ENCODE results near the gene NOTCH3.

The NOTCH3 gene

DNA sequence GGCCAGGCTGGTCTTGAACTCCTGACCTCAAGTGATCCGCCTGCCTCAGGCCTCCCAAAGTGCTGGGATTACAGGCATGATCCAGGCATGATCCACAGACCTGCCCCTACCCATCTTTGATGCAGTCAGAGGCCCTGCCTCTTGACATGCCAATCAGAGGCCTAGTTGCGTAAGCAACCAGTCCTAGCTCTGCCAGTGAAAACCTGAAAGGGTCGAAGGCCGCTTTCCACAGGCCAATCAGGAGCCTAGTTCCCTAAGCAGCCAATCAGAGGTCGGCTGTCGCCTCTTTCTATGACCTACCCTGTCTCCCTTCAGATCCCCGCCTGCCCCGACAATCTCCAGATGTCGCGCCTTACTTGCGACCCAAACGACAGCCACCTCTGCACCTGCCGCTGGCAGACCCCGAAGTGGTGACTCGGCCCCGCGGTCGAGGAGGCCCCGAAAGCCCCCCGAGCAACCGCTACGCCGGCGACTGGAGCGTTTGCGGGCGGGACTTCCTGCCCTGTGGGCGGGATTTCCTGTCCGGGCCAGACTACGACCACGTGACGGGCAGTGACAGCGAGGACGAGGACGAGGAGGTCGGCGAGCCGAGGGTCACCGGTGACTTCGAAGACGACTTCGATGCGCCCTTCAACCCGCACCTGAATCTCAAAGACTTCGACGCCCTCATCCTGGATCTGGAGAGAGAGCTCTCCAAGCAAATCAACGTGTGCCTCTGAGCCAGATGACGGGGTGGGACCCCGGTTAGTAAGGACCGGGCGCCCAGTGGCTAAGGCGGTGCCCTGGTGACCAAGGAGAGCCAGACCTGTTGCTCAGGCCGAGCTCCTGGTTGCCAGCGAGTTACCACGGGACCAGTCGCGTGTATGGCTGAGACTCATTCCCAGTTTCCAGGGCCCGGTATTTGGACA lies 87.3 kb downstream of the NOTCH3 start:
- FAIRE-seq: no peak
- no peak for DNase-seq (ENCODE audit: extremely low spot score, insufficient read length, low read depth)

DNA sequence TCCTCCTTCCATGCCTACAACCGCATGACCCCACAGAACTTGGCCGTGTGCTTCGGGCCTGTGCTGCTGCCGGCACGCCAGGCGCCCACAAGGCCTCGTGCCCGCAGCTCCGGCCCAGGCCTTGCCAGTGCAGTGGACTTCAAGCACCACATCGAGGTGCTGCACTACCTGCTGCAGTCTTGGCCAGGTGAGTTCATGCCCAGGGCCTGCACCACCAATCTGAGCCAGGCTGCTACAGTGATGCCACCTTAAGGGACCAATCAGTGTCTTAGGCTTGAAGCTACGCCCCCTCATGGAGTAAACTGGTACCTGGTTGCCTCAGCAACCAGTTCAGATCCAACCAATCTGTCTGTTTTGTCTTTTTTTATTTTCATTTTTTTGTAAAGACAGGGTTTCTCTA lies 88.4 kb downstream of the NOTCH3 start:
- FAIRE-seq (no peak), DNase-seq (ENCODE audit: extremely low spot score, insufficient read length, low read depth) (no peak)

DNA sequence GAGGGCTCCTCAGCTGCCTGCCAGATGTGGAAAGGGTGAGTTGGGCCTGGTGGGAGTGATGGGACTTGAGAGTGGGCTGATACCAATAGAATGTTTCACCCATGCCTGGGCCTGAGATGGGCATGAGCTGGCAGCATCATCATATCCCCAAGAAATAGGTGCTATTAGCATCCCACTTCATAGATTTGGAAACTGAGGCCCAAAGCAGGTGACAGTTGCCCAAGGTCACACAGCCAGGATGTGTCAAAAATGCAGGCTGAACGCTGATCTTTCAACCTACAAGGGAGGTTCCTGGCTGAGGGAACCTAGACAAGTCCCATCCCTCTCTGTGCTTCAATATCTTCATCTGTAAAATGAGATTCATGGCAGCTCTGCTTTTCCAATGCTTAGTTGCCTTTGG lies 89.0 kb downstream of the NOTCH3 start:
- no peak for FAIRE-seq
- no peak for DNase-seq (ENCODE audit: extremely low spot score, insufficient read length, low read depth)

DNA sequence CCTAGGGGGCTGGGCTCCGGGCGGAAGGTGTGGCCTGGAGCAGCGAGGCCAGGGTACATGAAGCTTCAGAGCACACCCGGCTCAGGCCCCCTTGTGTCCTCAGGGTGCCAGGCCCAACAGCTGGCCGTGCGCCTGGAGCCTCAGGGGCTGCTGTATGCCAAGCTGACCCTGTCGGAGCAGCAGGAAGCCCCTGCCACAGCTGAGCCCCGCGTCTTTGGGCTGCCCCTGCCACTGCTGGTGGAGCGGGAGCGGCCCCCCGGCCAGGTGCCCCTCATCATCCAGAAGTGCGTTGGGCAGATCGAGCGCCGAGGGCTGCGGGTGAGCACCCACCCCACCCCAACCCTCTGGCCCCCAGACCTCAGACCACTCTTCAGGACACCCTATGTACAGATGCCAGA lies 90.4 kb downstream of the NOTCH3 start:
- DNase-seq (ENCODE audit: extremely low spot score, insufficient read length, low read depth): no peak
- FAIRE-seq: no peak

DNA sequence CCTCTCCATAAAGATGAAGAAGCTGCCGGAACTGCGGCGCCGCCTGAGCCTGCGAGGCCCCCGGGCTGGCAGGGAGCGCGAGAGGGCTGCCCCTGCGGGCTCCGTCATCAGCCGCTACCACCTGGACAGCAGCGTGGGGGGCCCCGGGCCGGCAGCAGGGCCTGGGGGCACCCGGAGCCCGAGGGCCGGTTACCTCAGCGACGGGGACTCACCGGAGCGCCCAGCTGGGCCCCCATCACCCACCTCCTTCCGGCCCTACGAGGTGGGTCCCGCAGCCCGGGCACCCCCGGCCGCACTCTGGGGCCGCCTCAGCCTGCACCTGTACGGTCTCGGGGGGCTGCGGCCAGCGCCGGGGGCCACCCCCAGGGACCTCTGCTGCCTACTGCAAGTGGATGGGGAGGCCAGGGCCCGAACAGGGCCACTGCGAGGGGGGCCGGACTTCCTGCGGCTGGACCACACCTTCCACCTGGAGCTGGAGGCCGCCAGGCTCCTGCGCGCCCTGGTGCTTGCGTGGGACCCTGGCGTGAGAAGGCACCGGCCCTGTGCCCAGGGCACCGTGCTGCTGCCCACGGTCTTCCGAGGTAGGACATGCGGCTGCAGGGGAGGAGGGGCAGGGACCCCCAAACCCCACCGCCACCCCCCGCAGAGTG lies 90.9 kb downstream of the NOTCH3 start:
- no peak for DNase-seq (ENCODE audit: extremely low spot score, insufficient read length, low read depth)
- FAIRE-seq: no peak

Data from GM18507 (cell line).